IMR-90 (cell line): ENCODE results near the gene MGA. TPM values are rescaled to one million over a fixed set of nuclear protein-coding genes. Genes with fewer than 3 reads are reported as not detected.

ENCODE experiments used
- ATAC-seq: fragments of 200-7000 bp; cut with Tn5 transposase; 2 replicates; pipeline ENCODE4 v1.9.1; 2020; ENCODE audit warnings: low read depth, mild to moderate bottlenecking, moderate library complexity
- BruUV-seq: library from RNA; stranded (reverse); fragments of 400-500 nt; replicated peaks from 2 replicates; lab custom pipeline; 2021; lab: Mats Ljungman, UMichigan
- CTCF ChIA-PET: fragments of 300-600 bp; formaldehyde crosslinking; extraction: SDS; loops from one replicate; lab custom pipeline; 2021; ENCODE audit warnings: antibody characterized with exemption; lab: Yijun Ruan, JAX
- POLR2A ChIA-PET: fragments of 300-600 bp; sonication (Branson Sonifier 250); formaldehyde crosslinking; loops from one replicate; lab custom pipeline; 2022; ENCODE audit warnings: antibody characterized with exemption; ENCODE audit not compliant: unreplicated experiment; lab: Charles Lee
- DNase-seq: peaks from one replicate; pipeline ENCODE4 v3.0.0; 2013
- H2AFZ ChIP-seq: replicated peaks from 2 replicates; pipeline ENCODE3; 2013; ENCODE audit warnings: low read length, mild to moderate bottlenecking; ENCODE audit not compliant: poor library complexity
- H2AK5ac ChIP-seq: 2 replicates; pipeline ENCODE4 v1.6.1; 2013; ENCODE audit warnings: low read depth, low read length, inconsistent platforms
- H2AK9ac ChIP-seq: replicated peaks from 2 replicates; pipeline ENCODE3; 2013; ENCODE audit warnings: mild to moderate bottlenecking, low read depth, low read length, moderate library complexity; ENCODE audit not compliant: poor library complexity
- H2BK120ac ChIP-seq: 2 replicates; pipeline ENCODE4 v1.6.1; 2013; ENCODE audit warnings: low read depth, low read length, inconsistent platforms
- H2BK15ac ChIP-seq: 3 replicates; pipeline ENCODE4 v1.6.1; 2013; ENCODE audit warnings: low read depth, low read length, inconsistent platforms
- H2BK20ac ChIP-seq: 2 replicates; pipeline ENCODE4 v1.6.1; 2013; ENCODE audit warnings: low read depth, mild to moderate bottlenecking, inconsistent platforms, low read length, moderate library complexity
- H2BK5ac ChIP-seq: 2 replicates; pipeline ENCODE4 v1.6.1; 2013; ENCODE audit warnings: mild to moderate bottlenecking, low read depth, low read length, inconsistent platforms; ENCODE audit not compliant: poor library complexity, severe bottlenecking
- H3K14ac ChIP-seq: replicated peaks from 2 replicates; pipeline ENCODE4 v1.6.1; 2013; ENCODE audit warnings: low read depth, low read length, inconsistent platforms
- H3K18ac ChIP-seq: 2 replicates; pipeline ENCODE4 v1.6.1; 2013; ENCODE audit warnings: low read depth, low read length, control low read depth
- H3K23ac ChIP-seq: 2 replicates; pipeline ENCODE4 v1.6.1; 2013; ENCODE audit warnings: low read depth, low read length, inconsistent platforms
- H3K27ac ChIP-seq: 2 replicates; pipeline ENCODE4 v1.5.1; 2013; ENCODE audit warnings: mild to moderate bottlenecking, control low read depth, low read length; ENCODE audit not compliant: insufficient read depth
- H3K27me3 ChIP-seq: 2 replicates; pipeline ENCODE4 v1.6.1; 2013; ENCODE audit warnings: low read length; ENCODE audit not compliant: control insufficient read depth, insufficient read depth
- H3K36me3 ChIP-seq: 2 replicates; pipeline ENCODE4 v1.6.1; 2013; ENCODE audit warnings: low read length, mixed read lengths; ENCODE audit not compliant: control insufficient read depth, insufficient read depth
- H3K4ac ChIP-seq: 2 replicates; pipeline ENCODE4 v1.6.1; 2013; ENCODE audit warnings: low read depth, low read length, inconsistent platforms
- H3K4me1 ChIP-seq: 2 replicates; pipeline ENCODE4 v1.6.1; 2013; ENCODE audit warnings: low read length, mixed read lengths; ENCODE audit not compliant: control insufficient read depth, insufficient read depth
- H3K4me2 ChIP-seq: 2 replicates; pipeline ENCODE4 v1.6.1; 2013; ENCODE audit warnings: low read depth, mild to moderate bottlenecking, control low read depth, low read length, moderate library complexity
- H3K4me3 ChIP-seq: 2 replicates; pipeline ENCODE4 v1.5.1; 2013; ENCODE audit warnings: low read depth, mild to moderate bottlenecking, control low read depth, low read length, moderate library complexity; ENCODE audit not compliant: insufficient read depth
- H3K56ac ChIP-seq: 2 replicates; pipeline ENCODE4 v1.6.1; 2013; ENCODE audit warnings: low read length, inconsistent platforms; ENCODE audit not compliant: insufficient read depth; ENCODE audit errors: extremely low read depth
- H3K79me1 ChIP-seq, 2 experiments: 2 replicates each; pipeline ENCODE4 v1.6.1; 2013; ENCODE audit warnings: low read length in 2 of 2, inconsistent platforms in 1 of 2, low read depth in 1 of 2
- H3K9ac ChIP-seq: 2 replicates; pipeline ENCODE4 v1.6.1; 2013; ENCODE audit warnings: low read depth, low read length, control low read depth
- H3K9me1 ChIP-seq: 2 replicates; pipeline ENCODE4 v1.6.1; 2013; ENCODE audit warnings: low read length, inconsistent platforms; ENCODE audit not compliant: insufficient read depth
- H3K9me3 ChIP-seq: 2 replicates; pipeline ENCODE4 v1.6.1; 2013; ENCODE audit warnings: low read length; ENCODE audit not compliant: control insufficient read depth, insufficient read depth
- H4K20me1 ChIP-seq: 2 replicates; pipeline ENCODE4 v1.6.1; 2013; ENCODE audit warnings: low read length, inconsistent platforms; ENCODE audit not compliant: insufficient read depth
- H4K5ac ChIP-seq: 2 replicates; pipeline ENCODE4 v1.6.1; 2013; ENCODE audit warnings: mild to moderate bottlenecking, low read depth, low read length, control low read depth
- H4K8ac ChIP-seq, 2 experiments: 2 replicates each; pipeline ENCODE4 v1.6.1; 2013; ENCODE audit warnings: low read depth in 2 of 2, low read length in 2 of 2, control low read depth in 1 of 2, inconsistent platforms in 1 of 2
- H4K91ac ChIP-seq: 2 replicates; pipeline ENCODE4 v1.6.1; 2013; ENCODE audit warnings: low read depth, low read length, inconsistent platforms; ENCODE audit not compliant: insufficient read depth
- BHLHE40 ChIP-seq: fragments of 150-350 bp; IDR thresholded peaks from 2 replicates; pipeline ENCODE4 v1.6.1; 2016; ENCODE audit warnings: mild to moderate bottlenecking, low read depth, low read length
- CEBPB ChIP-seq: IDR thresholded peaks from 2 replicates; pipeline ENCODE4 v1.6.1; 2012; ENCODE audit warnings: low read depth, low read length, improper control_type of control experiment
- ELK1 ChIP-seq: fragments of 150-350 bp; IDR thresholded peaks from 2 replicates; pipeline ENCODE4 v1.6.1; 2016; ENCODE audit warnings: low read depth, mild to moderate bottlenecking, low read length, moderate library complexity, borderline replicate concordance
- MAZ ChIP-seq: IDR thresholded peaks from 2 replicates; pipeline ENCODE4 v1.6.1; 2012; ENCODE audit warnings: low read depth, mild to moderate bottlenecking, low read length, improper control_type of control experiment, moderate library complexity, borderline replicate concordance
- NFE2L2 ChIP-seq: fragments of 150-350 bp; IDR thresholded peaks from 2 replicates; pipeline ENCODE4 v1.6.1; 2016; ENCODE audit warnings: low read depth, mild to moderate bottlenecking, low read length
- RCOR1 ChIP-seq: IDR thresholded peaks from 2 replicates; pipeline ENCODE4 v1.6.1; 2012; ENCODE audit warnings: mild to moderate bottlenecking, low read length, improper control_type of control experiment; ENCODE audit not compliant: insufficient replicate concordance
- RFX5 ChIP-seq: IDR thresholded peaks from 2 replicates; pipeline ENCODE4 v1.8.0; 2012; ENCODE audit warnings: low read depth, mild to moderate bottlenecking, low read length, moderate library complexity
- USF2 ChIP-seq: fragments of 150-350 bp; IDR thresholded peaks from 2 replicates; pipeline ENCODE4 v1.6.1; 2017; ENCODE audit warnings: mild to moderate bottlenecking, antibody characterized with exemption, low read length, low read depth
- WGBS, 2 experiments: methylation state at CpG; one replicate each; pipeline versions ENCODE4 v1.1.5 to v1.1.7; 2013; ENCODE audit warnings: missing lambda C conversion rate in 2 of 2; ENCODE audit not compliant: insufficient read length in 1 of 2; ENCODE audit errors: extremely low coverage in 2 of 2; 5-methylcytosine and 5-hydroxymethylcytosine counted together
- dilution Hi-C: fragments of 300-500 bp; cut with HindIII; formaldehyde crosslinking; loops from one replicate; pipeline ENCODE4 v1.14.3; 2018; ENCODE audit warnings: low sequenced_read_pairs; ENCODE audit not compliant: unreplicated experiment
- in situ Hi-C: fragments of 300-500 bp; cut with MboI; formaldehyde crosslinking; loops from 3 replicates; pipeline ENCODE4 v1.14.3; 2019; ENCODE audit warnings: low sequenced_read_pairs, inconsistent platforms, mixed read lengths
- intact Hi-C: fragments of 100-400 bp; cut with micrococcal nuclease; formaldehyde crosslinking; loops from 2 replicates; pipeline ENCODE4 v1.10.0; 2022
- polyA plus RNA-seq, 3 experiments: library from polyadenylated mRNA; depleted of rRNA; stranded (reverse); fragments of >200 nt; gene quantifications; 2 replicates each; pipeline ENCODE4 v1.2.3, GENCODE V29; 2012; ENCODE audit warnings: low replicate concordance in 1 of 3
- total RNA-seq: library from RNA; depleted of rRNA; stranded (reverse); fragments of >200 nt; gene quantifications from 2 replicates; pipeline ENCODE4 v1.2.3, GENCODE V29; 2012

MGA gene
- total and polyA plus RNA-seq, 2 of the 4 experiments (the other 2 are of a cell fraction), result 3.2 to 38.0 TPM

GRCh38 chr15:41661078-41661517 is 893 bp downstream of the MGA start:
- Histone ChIP-seq H3K9me1 (peaks cover 8% of the 10 kb centered on the region), H2AK5ac (peak overlapping the region; percentile 80), H3K27ac (peak overlapping the region; percentile 80), H3K4me1 (peaks cover 9% of the 10 kb centered on the region), H4K5ac (peak overlapping the region; percentile 51; the same call in 1 of the 2 replicates), H4K8ac (peak overlapping the region; percentile 86 to 100), H2BK120ac (peak overlapping the region; percentile 48), H3K27me3 (no peaks in the 10 kb centered on the region), H3K56ac (no peak overlapping the region), H4K91ac (peak overlapping the region; percentile 85; the same call in 1 of the 2 replicates), H3K4me3 (peak overlapping the region; percentile 64), H3K4me2 (peak overlapping the region; percentile 86), H2AFZ (peak overlapping the region; percentile 95), H2AK9ac (peak overlapping the region; percentile 59), H2BK5ac (peak overlapping the region; percentile 64), H3K9me3 (no peaks in the 10 kb centered on the region), H3K9ac (peak overlapping the region; percentile 63), H3K79me1 (peaks cover 17 to 45% of the 10 kb centered on the region in 2 experiments), H3K18ac (no peak overlapping the region), H3K36me3 (no peaks in the 10 kb centered on the region), H3K14ac (peak overlapping the region; percentile 69), H3K4ac (peak overlapping the region; percentile 75), H4K20me1 (peaks cover 32% of the 10 kb centered on the region), H3K23ac (peak overlapping the region; percentile 83), H2BK20ac (no peak overlapping the region; the same call in 1 of the 2 replicates), H2BK15ac (peak overlapping the region; percentile 3; the same call in 1 of the 3 replicates)
- BruUV-seq, result no TSS peak
- ATAC-seq (no peak), DNase-seq (no peak)
- intact Hi-C loops (loop anchor here (1.0 to 5.0 kb wide), 2 partner anchors 39 to 54 kb away; no protein-coding TSS in a partner anchor), dilution Hi-C loops (no loop called here), in situ Hi-C loops (no loop called here)
- TF ChIP-seq MAZ, result no peak
- TF ChIP-seq BHLHE40, result no peak
- no peak for TF ChIP-seq CEBPB
- TF ChIP-seq RCOR1, result no peak
- no peak for TF ChIP-seq ELK1
- TF ChIP-seq NFE2L2, result no peak
- TF ChIP-seq RFX5, result no peak
- no peak for TF ChIP-seq USF2
- ChIA-PET POLR2A (no interaction called here), CTCF (interaction anchor here (1.2 to 1.3 kb wide), 2 partner anchors 57 to 67 kb away, joined by 3 read pairs; no protein-coding TSS in a partner anchor)
- WGBS, 2 experiments, result 0% methylated on average over 5 of the region's 9 CpGs; no CpG with 5 or more reads in 1 of the 2 experiments
